ENCODE results near the gene MYL5.

DNA sequence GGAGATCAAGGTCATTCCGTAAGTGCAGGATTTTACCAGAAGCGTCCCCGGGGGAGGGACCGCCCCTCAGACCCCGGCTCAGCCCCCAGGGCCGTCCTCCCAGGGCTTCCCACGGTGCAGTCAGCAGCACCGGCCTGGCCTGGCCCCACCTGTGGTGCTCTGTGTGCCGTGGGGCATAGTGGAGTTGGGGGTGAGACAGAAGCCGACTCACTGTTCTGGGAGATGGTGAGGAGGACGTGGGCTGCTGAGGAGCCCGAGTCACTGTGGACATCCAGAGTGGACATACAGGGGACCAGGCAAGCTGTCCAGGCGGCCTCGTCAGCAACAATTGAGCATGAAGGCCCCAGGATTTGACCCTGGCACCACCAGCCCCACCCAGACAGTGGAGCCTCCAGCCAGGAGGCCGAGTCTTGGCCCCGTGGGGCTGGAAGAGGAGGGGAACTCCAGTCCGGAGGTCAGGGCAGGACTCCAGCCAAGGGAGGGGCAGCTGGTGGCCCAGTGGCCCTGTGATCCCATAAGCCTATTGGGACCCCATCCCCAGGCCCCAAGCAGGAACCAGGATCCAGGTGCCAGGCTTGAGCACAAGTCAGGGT, 19.4 kb upstream of the MYL5 start:
- TF ChIP-seq, protein P1, sequence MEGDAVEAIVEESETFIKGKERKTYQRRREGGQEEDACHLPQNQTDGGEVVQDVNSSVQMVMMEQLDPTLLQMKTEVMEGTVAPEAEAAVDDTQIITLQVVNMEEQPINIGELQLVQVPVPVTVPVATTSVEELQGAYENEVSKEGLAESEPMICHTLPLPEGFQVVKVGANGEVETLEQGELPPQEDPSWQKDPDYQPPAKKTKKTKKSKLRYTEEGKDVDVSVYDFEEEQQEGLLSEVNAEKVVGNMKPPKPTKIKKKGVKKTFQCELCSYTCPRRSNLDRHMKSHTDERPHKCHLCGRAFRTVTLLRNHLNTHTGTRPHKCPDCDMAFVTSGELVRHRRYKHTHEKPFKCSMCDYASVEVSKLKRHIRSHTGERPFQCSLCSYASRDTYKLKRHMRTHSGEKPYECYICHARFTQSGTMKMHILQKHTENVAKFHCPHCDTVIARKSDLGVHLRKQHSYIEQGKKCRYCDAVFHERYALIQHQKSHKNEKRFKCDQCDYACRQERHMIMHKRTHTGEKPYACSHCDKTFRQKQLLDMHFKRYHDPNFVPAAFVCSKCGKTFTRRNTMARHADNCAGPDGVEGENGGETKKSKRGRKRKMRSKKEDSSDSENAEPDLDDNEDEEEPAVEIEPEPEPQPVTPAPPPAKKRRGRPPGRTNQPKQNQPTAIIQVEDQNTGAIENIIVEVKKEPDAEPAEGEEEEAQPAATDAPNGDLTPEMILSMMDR (IDR thresholded peaks at IDR 0.05; ENCODE audit: borderline replicate concordance, extremely low read depth, low read length, poor library complexity, severe bottlenecking), result no peak
- no peak for TF ChIP-seq EZH2 (IDR thresholded peaks at IDR 0.05; ENCODE audit: borderline replicate concordance, low read depth, low read length, severe bottlenecking)
